Gastroesophageal sphincter (tissue), 3 donors: ENCODE results near the gene PREX1.
"Not testable (repeated sequence)": the region's sequence is repeated elsewhere in the genome, so short reads cannot be mapped to it uniquely, and the experiment has no call there.

Source experiments
- POLR2A ChIP-seq, 2 donors: fragments of 450-650 bp; IDR thresholded peaks; one replicate each; pipeline ENCODE4 v1.6.1; 2017; ENCODE audit warnings: antibody characterized with exemption in 2 of 2, mild to moderate bottlenecking in 2 of 2, moderate library complexity in 1 of 2
- TF ChIP-seq, protein P1 (sequence below), 4 experiments: fragments of 200-600 bp in 2 of 4; fragments of 450-650 bp in 2 of 4; sonication (generic) in 1 of 4; IDR thresholded peaks; one replicate each; pipeline ENCODE4 v1.5.1; 2017 to 2019; ENCODE audit warnings: antibody characterized with exemption in 4 of 4, mild to moderate bottlenecking in 2 of 4, moderate library complexity in 2 of 4

DNA sequence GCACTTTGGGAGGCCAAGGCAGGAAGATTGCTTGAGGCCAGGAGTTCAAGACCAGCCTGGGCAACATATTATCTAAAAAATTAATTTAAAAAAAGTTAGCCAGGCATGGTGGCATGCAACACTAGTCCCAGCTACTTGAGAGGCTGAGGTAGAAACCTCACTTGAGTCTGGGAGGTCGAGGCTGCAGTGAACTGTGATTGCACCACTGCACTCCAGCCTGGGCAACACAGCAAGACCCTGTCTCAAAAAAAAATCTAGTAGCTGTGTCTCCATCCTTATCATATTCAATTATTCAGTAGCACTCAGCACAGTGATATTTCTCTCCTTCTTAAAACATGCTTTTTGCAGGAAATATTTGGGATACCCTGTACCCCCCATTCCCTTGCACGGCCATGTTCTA, 16.1 kb upstream of the PREX1 start:
- TF ChIP-seq, protein P1, sequence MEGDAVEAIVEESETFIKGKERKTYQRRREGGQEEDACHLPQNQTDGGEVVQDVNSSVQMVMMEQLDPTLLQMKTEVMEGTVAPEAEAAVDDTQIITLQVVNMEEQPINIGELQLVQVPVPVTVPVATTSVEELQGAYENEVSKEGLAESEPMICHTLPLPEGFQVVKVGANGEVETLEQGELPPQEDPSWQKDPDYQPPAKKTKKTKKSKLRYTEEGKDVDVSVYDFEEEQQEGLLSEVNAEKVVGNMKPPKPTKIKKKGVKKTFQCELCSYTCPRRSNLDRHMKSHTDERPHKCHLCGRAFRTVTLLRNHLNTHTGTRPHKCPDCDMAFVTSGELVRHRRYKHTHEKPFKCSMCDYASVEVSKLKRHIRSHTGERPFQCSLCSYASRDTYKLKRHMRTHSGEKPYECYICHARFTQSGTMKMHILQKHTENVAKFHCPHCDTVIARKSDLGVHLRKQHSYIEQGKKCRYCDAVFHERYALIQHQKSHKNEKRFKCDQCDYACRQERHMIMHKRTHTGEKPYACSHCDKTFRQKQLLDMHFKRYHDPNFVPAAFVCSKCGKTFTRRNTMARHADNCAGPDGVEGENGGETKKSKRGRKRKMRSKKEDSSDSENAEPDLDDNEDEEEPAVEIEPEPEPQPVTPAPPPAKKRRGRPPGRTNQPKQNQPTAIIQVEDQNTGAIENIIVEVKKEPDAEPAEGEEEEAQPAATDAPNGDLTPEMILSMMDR (IDR thresholded peaks at IDR 0.05), result not testable (repeated sequence)
- not testable (repeated sequence) for TF ChIP-seq POLR2A (IDR thresholded peaks at IDR 0.05)
